22Rv1 (cell line): ENCODE data around the gene TGFB2.

Experiments used
- H3K27ac ChIP-seq: fragments of 450-650 bp; 2 replicates; pipeline ENCODE4 v1.5.1; 2017
- ZFX ChIP-seq: fragments of 450-650 bp; IDR thresholded peaks from 2 replicates; pipeline ENCODE4 v1.6.1; 2017; ENCODE audit warnings: antibody characterized with exemption, borderline replicate concordance
- TF ChIP-seq, protein P1 (sequence below): fragments of 450-650 bp; IDR thresholded peaks from 2 replicates; pipeline ENCODE4 v1.5.1; 2017; ENCODE audit warnings: mild to moderate bottlenecking

TGFB2 gene

DNA sequence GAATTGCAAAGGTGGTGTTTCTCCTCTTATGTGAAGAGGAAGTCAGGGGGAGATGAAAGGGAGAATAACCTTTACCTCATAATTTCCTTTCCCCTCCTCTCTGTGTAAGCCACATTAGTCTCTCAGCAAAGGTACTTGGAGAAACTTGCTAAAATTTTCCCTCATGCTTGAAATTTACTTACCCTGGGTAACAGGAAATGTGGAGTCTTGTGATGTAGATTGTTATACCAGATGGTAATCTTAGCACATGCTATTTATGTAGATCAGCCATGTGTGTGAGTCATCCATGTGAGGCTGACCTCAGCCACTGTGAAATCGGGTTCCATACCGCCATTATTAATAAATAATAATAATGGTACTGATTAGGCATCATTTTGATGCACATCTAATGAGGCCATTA is 128.4 kb downstream of the TGFB2 start:
- TF ChIP-seq ZFX = no peak
- TF ChIP-seq, protein P1, sequence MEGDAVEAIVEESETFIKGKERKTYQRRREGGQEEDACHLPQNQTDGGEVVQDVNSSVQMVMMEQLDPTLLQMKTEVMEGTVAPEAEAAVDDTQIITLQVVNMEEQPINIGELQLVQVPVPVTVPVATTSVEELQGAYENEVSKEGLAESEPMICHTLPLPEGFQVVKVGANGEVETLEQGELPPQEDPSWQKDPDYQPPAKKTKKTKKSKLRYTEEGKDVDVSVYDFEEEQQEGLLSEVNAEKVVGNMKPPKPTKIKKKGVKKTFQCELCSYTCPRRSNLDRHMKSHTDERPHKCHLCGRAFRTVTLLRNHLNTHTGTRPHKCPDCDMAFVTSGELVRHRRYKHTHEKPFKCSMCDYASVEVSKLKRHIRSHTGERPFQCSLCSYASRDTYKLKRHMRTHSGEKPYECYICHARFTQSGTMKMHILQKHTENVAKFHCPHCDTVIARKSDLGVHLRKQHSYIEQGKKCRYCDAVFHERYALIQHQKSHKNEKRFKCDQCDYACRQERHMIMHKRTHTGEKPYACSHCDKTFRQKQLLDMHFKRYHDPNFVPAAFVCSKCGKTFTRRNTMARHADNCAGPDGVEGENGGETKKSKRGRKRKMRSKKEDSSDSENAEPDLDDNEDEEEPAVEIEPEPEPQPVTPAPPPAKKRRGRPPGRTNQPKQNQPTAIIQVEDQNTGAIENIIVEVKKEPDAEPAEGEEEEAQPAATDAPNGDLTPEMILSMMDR = no peak
- H3K27ac ChIP-seq = no peak overlapping the region

DNA sequence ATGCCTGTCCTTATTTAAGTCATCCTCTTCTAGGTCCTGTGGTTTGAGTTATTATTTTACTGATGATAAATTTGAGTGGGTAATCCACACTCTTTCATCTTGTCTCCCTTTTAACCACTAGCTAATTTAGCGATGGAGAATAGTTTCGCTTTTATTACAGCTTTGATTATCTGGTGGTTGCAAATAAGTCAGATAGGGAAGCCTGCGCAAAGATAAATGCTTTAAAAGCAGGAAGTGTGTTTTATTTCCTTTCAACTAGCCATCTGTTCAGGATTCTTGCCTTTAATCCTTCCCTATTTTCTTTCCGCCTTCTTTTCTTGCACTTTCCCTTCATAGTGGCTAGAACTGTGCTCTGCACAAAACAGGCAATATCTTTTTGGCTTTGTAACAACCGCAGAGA is 129.0 kb downstream of the TGFB2 start:
- no peak overlapping the region for H3K27ac ChIP-seq
- no peak for TF ChIP-seq ZFX
- TF ChIP-seq, protein P1 = no peak

DNA sequence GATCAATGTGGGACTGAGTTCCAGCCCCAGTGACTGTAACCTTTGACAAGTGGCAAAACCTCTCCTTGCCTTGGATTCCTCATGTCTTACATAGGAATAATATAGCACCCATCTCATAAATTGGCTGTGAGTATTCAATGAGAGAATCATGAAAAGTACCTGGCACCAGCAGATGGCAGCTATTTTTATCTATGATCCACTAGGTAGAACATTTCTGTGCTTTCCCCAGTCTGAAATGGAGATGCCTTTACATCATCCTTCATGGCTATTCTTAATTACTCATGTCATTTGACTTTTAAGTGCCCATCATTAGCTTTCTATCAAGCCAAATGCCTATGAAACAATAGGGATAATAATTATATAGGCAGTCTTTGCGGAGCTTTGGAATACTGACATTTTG is 130.1 kb downstream of the TGFB2 start:
- no peak for TF ChIP-seq ZFX
- TF ChIP-seq, protein P1 = no peak
- no peak overlapping the region for H3K27ac ChIP-seq

DNA sequence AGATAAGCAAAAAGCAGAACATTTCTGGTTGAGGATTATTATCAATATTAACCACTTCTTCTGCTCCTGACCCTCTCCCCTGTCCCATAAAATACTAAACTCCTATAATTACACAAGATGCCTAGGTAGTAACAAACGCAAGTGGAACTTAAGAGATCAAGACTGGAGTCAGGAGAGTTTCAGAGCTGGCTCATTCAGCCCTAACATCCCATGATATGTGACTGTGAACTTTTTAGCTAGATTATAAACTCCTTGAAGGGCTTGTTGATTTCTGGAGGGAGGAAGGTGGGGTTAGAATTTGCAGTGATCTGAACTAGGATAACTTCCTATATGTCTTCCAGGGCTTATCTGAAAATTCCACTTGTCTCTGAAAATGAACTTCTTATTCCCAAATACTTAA is 130.6 kb downstream of the TGFB2 start:
- H3K27ac ChIP-seq = no peak overlapping the region
- TF ChIP-seq, protein P1 = no peak
- no peak for TF ChIP-seq ZFX

DNA sequence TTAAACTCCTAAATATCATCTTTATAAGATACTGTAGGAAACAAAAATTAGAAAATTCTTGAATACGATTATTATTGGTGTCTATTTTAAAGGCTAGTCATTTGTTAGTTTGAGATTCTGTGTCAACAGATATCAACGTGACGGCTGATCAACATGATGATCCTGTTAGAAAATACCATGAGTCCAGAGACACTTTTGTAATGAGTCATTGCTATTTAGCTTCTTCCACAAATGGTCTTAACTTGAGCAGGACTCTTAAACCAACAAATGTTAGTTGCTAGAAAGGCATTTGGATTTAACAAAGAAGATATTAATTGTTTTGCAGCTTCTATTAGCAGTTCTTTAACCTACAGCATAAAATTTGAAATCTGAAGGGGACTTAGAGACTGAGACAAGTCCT is 131.2 kb downstream of the TGFB2 start:
- H3K27ac ChIP-seq = no peak overlapping the region
- TF ChIP-seq ZFX = no peak
- TF ChIP-seq, protein P1 = no peak

DNA sequence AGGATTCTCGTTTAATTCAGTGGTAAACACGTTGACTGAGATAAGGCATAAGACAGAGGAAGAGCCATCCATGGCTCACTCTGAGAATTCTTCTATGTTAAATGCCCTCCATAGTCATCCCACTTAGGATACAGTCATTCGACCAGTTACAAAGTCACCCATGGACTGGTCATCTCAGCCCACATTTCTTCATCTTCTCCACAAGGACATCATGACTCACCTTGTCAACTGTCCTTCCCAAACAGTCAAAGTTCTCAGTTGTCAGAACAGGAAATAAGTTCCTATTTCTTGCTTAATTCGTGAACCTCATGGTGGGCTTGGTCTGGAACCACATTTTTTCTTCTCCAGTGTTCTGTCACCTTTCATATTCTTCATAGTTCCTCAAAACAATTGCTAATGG is 133.2 kb downstream of the TGFB2 start:
- TF ChIP-seq, protein P1 = no peak
- no peak for TF ChIP-seq ZFX
- H3K27ac ChIP-seq = no peak overlapping the region

DNA sequence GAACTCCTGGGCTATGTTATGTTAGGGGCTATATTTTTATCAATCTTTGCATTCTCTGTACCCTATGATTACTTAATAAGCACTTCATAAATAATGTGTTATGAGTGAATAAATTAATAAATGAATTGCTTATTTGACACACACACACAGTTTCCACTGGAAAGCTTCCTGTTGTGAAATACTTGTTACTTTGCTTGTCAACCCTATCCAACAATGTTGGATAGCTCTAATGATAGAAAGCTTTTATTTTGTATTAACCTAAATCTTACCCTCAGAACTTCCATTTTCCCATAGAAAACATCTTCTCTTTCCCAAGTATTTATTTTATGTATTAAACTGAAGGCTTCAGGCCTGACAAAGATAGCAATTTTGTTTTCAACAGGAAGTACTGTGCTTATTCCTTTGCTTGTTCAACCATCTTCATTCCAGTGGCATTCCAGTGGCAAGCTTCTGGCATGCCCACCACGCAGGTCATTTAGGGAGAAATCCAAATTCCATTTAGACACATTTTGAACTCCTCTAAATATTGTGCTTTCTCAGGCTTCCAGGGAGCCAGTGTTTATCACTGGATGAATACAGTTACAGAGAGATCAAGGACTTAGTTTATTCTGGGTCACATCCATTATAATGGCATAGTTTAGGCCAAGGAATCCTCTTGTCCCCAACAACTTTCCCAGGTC is 134.4 kb downstream of the TGFB2 start:
- no peak overlapping the region for H3K27ac ChIP-seq
- no peak for TF ChIP-seq ZFX
- TF ChIP-seq, protein P1 = no peak
